Astrocyte of the cerebellum (primary cell): ENCODE data around the gene CEMIP2.

Experiments used
- DNase-seq: peaks from one replicate; pipeline ENCODE4 v3.0.0-alpha.2; 2011; ENCODE audit warnings: low read depth
- H3K4me3 ChIP-seq: 2 replicates; pipeline ENCODE4 v1.5.1; 2011; ENCODE audit warnings: mild to moderate bottlenecking, low read depth, low read length, moderate library complexity
- in situ Hi-C: cut with HindIII; loops from 2 replicates; pipeline ENCODE4 v1.10.0; 2017; ENCODE audit warnings: low sequenced_read_pairs
- TF ChIP-seq, protein P1 (sequence below): IDR thresholded peaks from 2 replicates; pipeline ENCODE4 v1.5.1; 2012; ENCODE audit warnings: low read length, low read depth, moderate library complexity, mild to moderate bottlenecking; ENCODE audit errors: missing control alignments

The CEMIP2 gene

DNA sequence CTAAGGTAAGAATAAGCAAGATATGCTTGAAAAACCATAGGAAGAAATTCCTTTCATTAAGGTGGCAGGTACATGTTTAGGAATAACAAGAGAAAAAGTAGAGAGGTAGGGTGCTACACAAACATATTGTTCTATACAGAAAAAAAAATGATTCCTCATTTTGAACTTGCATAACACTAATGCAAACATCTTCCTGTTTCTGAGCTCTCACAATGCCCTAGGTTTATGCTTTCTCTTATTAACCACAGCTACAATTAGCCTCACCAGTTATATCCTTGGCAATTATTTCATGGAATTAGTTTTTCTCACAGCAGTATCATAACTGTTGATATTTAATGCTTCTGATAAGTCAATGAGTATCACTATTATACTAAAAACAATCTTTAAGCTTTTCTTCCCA is 20.7 kb downstream of the CEMIP2 start:
- no peak for DNase-seq

GRCh38 chr9:71746758-71747125 is 21.6 kb downstream of the CEMIP2 start:
- no peak overlapping the region for H3K4me3 ChIP-seq
- DNase-seq = no peak
- TF ChIP-seq, protein P1, sequence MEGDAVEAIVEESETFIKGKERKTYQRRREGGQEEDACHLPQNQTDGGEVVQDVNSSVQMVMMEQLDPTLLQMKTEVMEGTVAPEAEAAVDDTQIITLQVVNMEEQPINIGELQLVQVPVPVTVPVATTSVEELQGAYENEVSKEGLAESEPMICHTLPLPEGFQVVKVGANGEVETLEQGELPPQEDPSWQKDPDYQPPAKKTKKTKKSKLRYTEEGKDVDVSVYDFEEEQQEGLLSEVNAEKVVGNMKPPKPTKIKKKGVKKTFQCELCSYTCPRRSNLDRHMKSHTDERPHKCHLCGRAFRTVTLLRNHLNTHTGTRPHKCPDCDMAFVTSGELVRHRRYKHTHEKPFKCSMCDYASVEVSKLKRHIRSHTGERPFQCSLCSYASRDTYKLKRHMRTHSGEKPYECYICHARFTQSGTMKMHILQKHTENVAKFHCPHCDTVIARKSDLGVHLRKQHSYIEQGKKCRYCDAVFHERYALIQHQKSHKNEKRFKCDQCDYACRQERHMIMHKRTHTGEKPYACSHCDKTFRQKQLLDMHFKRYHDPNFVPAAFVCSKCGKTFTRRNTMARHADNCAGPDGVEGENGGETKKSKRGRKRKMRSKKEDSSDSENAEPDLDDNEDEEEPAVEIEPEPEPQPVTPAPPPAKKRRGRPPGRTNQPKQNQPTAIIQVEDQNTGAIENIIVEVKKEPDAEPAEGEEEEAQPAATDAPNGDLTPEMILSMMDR = no peak
- in situ Hi-C loops = no loop called here

More for the DNA sequence above, 20.7 kb downstream of the CEMIP2 start:
- in situ Hi-C loops = no loop called here
- H3K4me3 ChIP-seq = no peak overlapping the region
- TF ChIP-seq, protein P1 = no peak

DNA sequence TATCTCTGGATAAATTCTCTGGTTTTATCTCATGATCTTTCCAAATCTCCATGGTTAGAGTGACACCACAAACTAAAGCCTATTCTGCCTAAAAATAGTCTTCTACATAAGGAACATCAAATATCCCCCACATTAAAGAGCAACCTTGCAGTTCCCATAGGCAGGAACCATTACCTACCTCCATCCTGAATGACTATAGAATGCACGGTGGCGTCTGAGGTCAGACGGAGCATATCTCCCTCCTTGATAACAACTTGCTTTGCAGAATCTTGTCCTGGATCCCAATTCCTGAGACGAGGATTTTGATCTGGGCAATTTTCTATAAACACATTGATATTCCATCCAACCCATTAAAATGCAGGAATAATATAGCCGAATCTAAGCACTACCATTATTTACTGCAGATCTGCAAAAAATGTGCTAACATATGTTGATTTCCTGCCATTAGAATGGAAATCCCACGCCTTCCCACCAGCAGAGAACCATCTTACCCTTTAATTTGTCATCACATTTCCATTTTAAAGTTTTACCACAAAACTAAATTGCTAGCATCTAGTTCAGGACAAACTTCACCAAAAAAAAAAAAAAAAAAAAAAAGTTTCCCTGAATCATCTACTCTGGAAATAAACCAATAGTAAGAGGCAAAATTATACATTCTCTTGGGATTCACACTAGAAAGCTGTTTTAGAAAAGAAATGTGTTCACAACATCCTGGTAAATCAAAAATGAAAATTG is 22.1 kb downstream of the CEMIP2 start:
- in situ Hi-C loops = no loop called here
- no peak overlapping the region for H3K4me3 ChIP-seq
- no peak for DNase-seq
- TF ChIP-seq, protein P1 = no peak

DNA sequence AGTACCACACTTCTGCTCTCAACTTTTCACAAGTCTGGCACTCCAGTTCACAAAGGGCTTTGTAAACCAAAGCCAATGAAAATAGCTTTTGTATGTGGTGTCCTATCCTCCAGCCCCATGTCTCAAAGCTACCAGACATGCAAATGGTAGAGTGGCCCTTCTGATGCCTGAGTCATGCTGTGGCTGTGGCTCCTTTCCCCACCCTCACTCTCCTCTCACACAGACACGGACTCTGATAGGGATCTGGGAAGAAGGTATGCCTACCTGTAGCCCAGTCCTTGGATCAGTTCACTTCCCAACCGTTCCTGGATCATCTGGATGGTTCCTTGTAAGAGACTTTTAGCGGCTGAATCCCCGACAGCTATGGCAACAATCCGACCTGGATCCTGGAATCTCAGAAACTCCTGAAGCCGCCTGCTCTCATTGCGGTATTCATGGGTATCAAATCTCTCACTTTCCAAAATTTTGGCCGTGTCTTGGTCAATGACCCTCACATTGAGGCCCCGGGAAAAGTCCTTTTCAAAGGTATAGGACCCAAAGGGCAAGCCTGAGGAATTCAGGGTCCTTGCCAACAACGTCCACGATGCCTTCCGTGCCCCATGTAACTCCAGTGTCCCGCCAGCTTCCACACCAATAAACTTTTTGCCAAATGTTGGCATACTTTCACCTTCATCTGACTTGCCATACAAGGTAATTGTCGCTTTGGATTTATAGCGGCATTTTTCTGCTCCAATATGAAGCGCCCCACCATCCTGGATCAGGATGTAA is 23.4 kb downstream of the CEMIP2 start:
- TF ChIP-seq, protein P1 = no peak

GRCh38 chr9:71743882-71744281 is 24.4 kb downstream of the CEMIP2 start:
- TF ChIP-seq, protein P1 = no peak
- no peak for DNase-seq
- H3K4me3 ChIP-seq = no peak overlapping the region
- in situ Hi-C loops = no loop called here

More for the DNA sequence above, 23.4 kb downstream of the CEMIP2 start:
- in situ Hi-C loops = no loop called here
- DNase-seq = no peak
- no peak overlapping the region for H3K4me3 ChIP-seq

DNA sequence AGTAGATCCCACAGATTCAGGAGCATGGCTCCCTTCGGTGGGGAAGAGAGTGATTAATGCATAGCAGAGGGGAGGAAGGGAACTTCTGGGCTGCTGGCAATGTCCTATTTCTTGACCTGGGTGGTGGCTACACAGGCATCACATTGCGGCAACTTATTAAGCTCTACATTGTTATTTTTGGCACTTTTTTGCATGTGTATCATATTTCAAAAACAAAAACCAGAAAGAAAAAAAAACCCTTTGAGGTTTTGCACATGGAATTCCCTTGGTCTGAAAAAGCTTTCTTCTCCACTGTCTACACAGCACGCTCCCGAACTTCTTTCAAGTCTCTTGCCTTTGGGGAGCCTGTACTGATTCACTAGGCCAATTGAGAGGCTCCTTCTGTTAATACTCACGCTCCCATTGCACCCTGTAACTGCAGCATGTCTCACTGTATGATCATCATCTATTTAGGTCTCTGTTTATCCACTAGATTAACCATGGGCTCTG is 25.1 kb downstream of the CEMIP2 start:
- no peak overlapping the region for H3K4me3 ChIP-seq
- peak; percentile 61 for DNase-seq
- TF ChIP-seq, protein P1 = no peak
- in situ Hi-C loops = no loop called here
